Coronary artery (tissue), 2 donors: ENCODE results near the gene GLA.
A peak's percentile ranks its signal among the peaks of the same experiment; 100 is the strongest.

Experiments used
- DNase-seq: peaks from one replicate; pipeline ENCODE4 v3.0.0-alpha.2; 2017; ENCODE audit warnings: low spot score
- H3K27ac ChIP-seq, 2 donors: fragments of 200-600 bp; sonication (generic); one replicate each; pipeline ENCODE4 v1.5.1; 2016 to 2019
- H3K4me3 ChIP-seq: fragments of 200-600 bp; sonication (generic); 2 replicates; pipeline ENCODE4 v1.5.1; 2016; ENCODE audit warnings: mild to moderate bottlenecking, moderate library complexity
- TF ChIP-seq, protein P1 (sequence below): fragments of 200-600 bp; sonication (generic); IDR thresholded peaks from one replicate; pipeline ENCODE4 v1.5.1; 2019; ENCODE audit warnings: antibody characterized with exemption

The GLA gene

GRCh38 chrX:101415180-101416145, 7.7 kb upstream of the GLA start:
- DNase-seq, result no peak
- TF ChIP-seq, protein P1, sequence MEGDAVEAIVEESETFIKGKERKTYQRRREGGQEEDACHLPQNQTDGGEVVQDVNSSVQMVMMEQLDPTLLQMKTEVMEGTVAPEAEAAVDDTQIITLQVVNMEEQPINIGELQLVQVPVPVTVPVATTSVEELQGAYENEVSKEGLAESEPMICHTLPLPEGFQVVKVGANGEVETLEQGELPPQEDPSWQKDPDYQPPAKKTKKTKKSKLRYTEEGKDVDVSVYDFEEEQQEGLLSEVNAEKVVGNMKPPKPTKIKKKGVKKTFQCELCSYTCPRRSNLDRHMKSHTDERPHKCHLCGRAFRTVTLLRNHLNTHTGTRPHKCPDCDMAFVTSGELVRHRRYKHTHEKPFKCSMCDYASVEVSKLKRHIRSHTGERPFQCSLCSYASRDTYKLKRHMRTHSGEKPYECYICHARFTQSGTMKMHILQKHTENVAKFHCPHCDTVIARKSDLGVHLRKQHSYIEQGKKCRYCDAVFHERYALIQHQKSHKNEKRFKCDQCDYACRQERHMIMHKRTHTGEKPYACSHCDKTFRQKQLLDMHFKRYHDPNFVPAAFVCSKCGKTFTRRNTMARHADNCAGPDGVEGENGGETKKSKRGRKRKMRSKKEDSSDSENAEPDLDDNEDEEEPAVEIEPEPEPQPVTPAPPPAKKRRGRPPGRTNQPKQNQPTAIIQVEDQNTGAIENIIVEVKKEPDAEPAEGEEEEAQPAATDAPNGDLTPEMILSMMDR, result peak; percentile 59
- Histone ChIP-seq H3K4me3 (peak overlapping the region; percentile 40), H3K27ac (peak overlapping the region; percentile 30 to 66)

- DNase-seq, result no peak
- TF ChIP-seq, protein P1, result no peak
- Histone ChIP-seq H3K27ac (no peak overlapping the region), H3K4me3 (no peak overlapping the region)
Measured at GRCh38 chrX:101411984-101412383, 4.3 kb upstream of the GLA start.

DNA sequence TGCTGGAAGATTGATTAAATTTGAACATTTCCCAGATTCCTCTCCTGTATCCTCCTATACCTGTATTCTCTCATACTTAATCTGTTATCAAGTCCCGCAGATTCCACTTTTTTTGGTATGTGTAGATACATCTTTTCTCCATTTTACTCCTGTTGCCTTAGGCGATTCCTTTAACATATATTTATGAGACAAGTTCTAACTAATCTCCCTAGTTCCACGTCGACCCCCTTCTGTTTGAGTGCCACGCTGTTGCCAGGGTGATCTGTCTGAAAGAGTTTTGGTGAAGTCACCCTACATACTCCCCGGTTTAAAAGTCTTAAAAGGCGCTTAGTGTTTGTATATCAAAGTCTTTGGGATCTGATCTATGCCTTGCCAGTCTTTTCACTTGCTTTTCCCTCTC, 2.7 kb upstream of the GLA start:
- TF ChIP-seq, protein P1, result no peak
- no peak for DNase-seq
- Histone ChIP-seq H3K4me3 (peak overlapping the region; percentile 14), H3K27ac (peak overlapping the region in 1 of 2 donors; percentile 9)

DNA sequence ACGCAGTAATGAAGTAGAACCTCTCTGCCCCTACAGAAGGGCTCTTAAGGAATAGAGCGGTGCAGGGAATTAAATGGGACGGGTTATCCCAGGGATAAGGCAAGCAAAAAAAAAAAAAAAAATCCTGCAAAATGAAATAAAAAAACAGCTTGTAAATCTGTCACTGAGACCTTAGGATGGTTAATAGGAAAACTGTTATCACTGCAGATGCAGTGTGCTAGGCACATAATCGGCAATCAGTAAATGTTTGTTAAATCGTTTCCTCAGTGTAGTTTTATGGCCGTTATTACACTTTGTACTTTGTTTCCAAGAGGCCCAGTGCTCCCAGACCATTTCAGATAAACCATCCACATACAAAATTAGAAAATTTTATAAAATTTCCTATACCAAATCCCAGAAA, 1.3 kb upstream of the GLA start:
- TF ChIP-seq, protein P1, result no peak
- Histone ChIP-seq H3K4me3 (peak overlapping the region; percentile 77), H3K27ac (peak overlapping the region in 1 of 2 donors; percentile 92)
- DNase-seq, result no peak

DNA sequence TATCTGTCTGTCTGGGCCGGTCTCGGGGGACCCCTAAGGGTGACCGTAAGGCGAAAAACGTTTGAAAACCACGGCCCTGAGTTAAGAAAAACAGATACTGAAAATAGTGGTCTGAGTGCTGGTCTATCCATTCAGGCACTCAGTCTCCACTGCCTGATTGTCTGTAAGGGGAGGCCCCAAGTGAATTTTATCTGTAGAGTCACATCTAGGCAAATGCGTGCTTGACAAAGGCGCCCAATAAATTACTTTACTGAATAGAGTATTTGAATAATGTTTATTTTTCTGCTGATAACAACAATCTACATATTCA, 762 bp upstream of the GLA start:
- TF ChIP-seq, protein P1, result no peak
- no peak for DNase-seq
- peak overlapping the region; percentile 77 for H3K4me3 ChIP-seq
- H3K27ac ChIP-seq, result peak overlapping the region; percentile 92 to 94

GRCh38 chrX:101407167-101407747, 468 bp downstream of the GLA start:
- DNase-seq, result no peak
- TF ChIP-seq, protein P1, result no peak
- Histone ChIP-seq H3K4me3 (peak overlapping the region; percentile 77), H3K27ac (peak overlapping the region; percentile 90 to 92)
